Hepatocyte (in vitro differentiated cells): ENCODE measurements around the gene HOXD9. TPM values are rescaled to one million over a fixed set of nuclear protein-coding genes. Genes with fewer than 3 reads are reported as not detected.

Experiments
- DNase-seq: peaks from one replicate; pipeline ENCODE4 v3.0.0-alpha.2; 2016; ENCODE audit warnings: low spot score
- H2AFZ ChIP-seq: fragments of 200-600 bp; sonication (generic); 2 replicates; pipeline ENCODE4 v1.6.0; 2016; ENCODE audit warnings: antibody characterized with exemption, mild to moderate bottlenecking
- H3K27ac ChIP-seq: fragments of 200-600 bp; sonication (generic); 2 replicates; pipeline ENCODE4 v1.5.1; 2016; ENCODE audit warnings: mild to moderate bottlenecking
- H3K27me3 ChIP-seq: fragments of 200-600 bp; sonication (generic); 2 replicates; pipeline ENCODE4 v1.6.1; 2016
- H3K36me3 ChIP-seq: fragments of 200-600 bp; sonication (generic); replicated peaks from 2 replicates; pipeline ENCODE4 v1.5.1; 2016; ENCODE audit warnings: low read depth; ENCODE audit not compliant: insufficient read depth
- H3K4me1 ChIP-seq: fragments of 200-600 bp; sonication (generic); 2 replicates; pipeline ENCODE4 v1.5.1; 2016; ENCODE audit warnings: mild to moderate bottlenecking, moderate library complexity; ENCODE audit not compliant: insufficient read depth
- H3K4me2 ChIP-seq: fragments of 200-600 bp; sonication (generic); 2 replicates; pipeline ENCODE4 v1.6.0; 2016
- H3K4me3 ChIP-seq: fragments of 200-600 bp; sonication (generic); 2 replicates; pipeline ENCODE4 v1.5.1; 2016; ENCODE audit warnings: mild to moderate bottlenecking
- H3K79me2 ChIP-seq: fragments of 200-600 bp; sonication (generic); 2 replicates; pipeline ENCODE4 v1.6.0; 2017; ENCODE audit warnings: mild to moderate bottlenecking
- H3K9me2 ChIP-seq: fragments of 200-600 bp; sonication (generic); replicated peaks from 2 replicates; pipeline ENCODE4 v1.6.0; 2017; ENCODE audit warnings: mild to moderate bottlenecking; ENCODE audit not compliant: insufficient read depth
- H3K9me3 ChIP-seq: fragments of 200-600 bp; sonication (generic); 2 replicates; pipeline ENCODE4 v1.5.1; 2016; ENCODE audit warnings: low read depth, mild to moderate bottlenecking
- H4K20me1 ChIP-seq: fragments of 200-600 bp; sonication (generic); 2 replicates; pipeline ENCODE4 v1.6.0; 2016; ENCODE audit warnings: mild to moderate bottlenecking; ENCODE audit not compliant: insufficient read depth, poor library complexity, severe bottlenecking
- CTCF ChIP-seq: fragments of 200-600 bp; sonication (generic); IDR thresholded peaks from 2 replicates; pipeline ENCODE4 v1.5.1; 2016; ENCODE audit warnings: antibody characterized with exemption, mild to moderate bottlenecking; ENCODE audit not compliant: poor library complexity
- EZH2 ChIP-seq: fragments of 200-600 bp; sonication (generic); IDR thresholded peaks from 2 replicates; pipeline ENCODE4 v1.6.1; 2016; ENCODE audit warnings: antibody characterized with exemption, mild to moderate bottlenecking, borderline replicate concordance
- EZH2phosphoT487 ChIP-seq: fragments of 200-600 bp; sonication (generic); IDR thresholded peaks from one replicate; pipeline ENCODE4 v1.6.1; 2018; ENCODE audit warnings: antibody characterized with exemption, mild to moderate bottlenecking, low read depth, moderate library complexity; ENCODE audit not compliant: unreplicated experiment, severe bottlenecking
- WGBS: methylation state at CpG from one replicate; pipeline ENCODE4 v1.1.6; 2016; ENCODE audit warnings: low lambda C conversion rate; ENCODE audit errors: missing lambda C conversion rate; 5-methylcytosine and 5-hydroxymethylcytosine counted together
- polyA plus RNA-seq: library from polyadenylated mRNA; unstranded; fragments of >200 nt; fragmentation: Nextera tagmentation; extraction: Ambion mirVana; gene quantifications from 2 replicates; pipeline ENCODE4 v1.2.1, GENCODE V29; 2016
- total RNA-seq: library from RNA; depleted of rRNA; stranded (reverse); fragments of >200 nt; gene quantifications from 2 replicates; pipeline ENCODE4 v1.2.3, GENCODE V29; 2014

The HOXD9 gene
- total and polyA plus RNA-seq, 2 experiments from 2014 or later = 2.9 to 4.7 TPM

- Histone ChIP-seq H3K27me3 (peaks cover 92% of the 10 kb centered on the region), H3K4me3 (peak overlapping the region; percentile 53)
- WGBS = 5% methylated on average over 10 of the region's 10 CpGs
Observed at GRCh38 chr2:176082525-176082823, 40.0 kb upstream of the HOXD9 start.

GRCh38 chr2:176082824-176083751 is 39.4 kb upstream of the HOXD9 start:
- Histone ChIP-seq H3K36me3 (no peaks in the 10 kb centered on the region), H3K9me2 (no peaks in the 10 kb centered on the region), H3K4me3 (peak overlapping the region; percentile 53), H3K4me1 (peaks cover 15% of the 10 kb centered on the region), H3K27ac (peak overlapping the region; percentile 88), H2AFZ (peak overlapping the region; percentile 26), H3K4me2 (peak overlapping the region; percentile 84), H3K79me2 (peaks cover 49% of the 10 kb centered on the region), H3K9me3 (no peaks in the 10 kb centered on the region), H4K20me1 (no peaks in the 10 kb centered on the region), H3K27me3 (peaks cover 95% of the 10 kb centered on the region)
- no peak for TF ChIP-seq EZH2phosphoT487
- peak; percentile 73 for TF ChIP-seq EZH2
- no peak for DNase-seq
- WGBS = 2% methylated on average over 63 of the region's 66 CpGs

More at GRCh38 chr2:176082525-176082823, 40.0 kb upstream of the HOXD9 start:
- no peaks in the 10 kb centered on the region for H3K9me2 ChIP-seq
- H4K20me1 ChIP-seq = no peaks in the 10 kb centered on the region
- H2AFZ ChIP-seq = peak overlapping the region; percentile 26
- H3K4me1 ChIP-seq = peaks cover 9% of the 10 kb centered on the region
- H3K27ac ChIP-seq = peak overlapping the region; percentile 88
- H3K79me2 ChIP-seq = peaks cover 47% of the 10 kb centered on the region
- H3K9me3 ChIP-seq = no peaks in the 10 kb centered on the region
- no peaks in the 10 kb centered on the region for H3K36me3 ChIP-seq
- H3K4me2 ChIP-seq = peak overlapping the region; percentile 84
- TF ChIP-seq CTCF (no peak), EZH2 (peak; percentile 85), EZH2phosphoT487 (no peak)
- DNase-seq = no peak

- Histone ChIP-seq H3K27me3 (peaks cover 95% of the 10 kb centered on the region), H3K9me3 (no peaks in the 10 kb centered on the region), H3K4me3 (peak within 1 kb of the TSS; percentile 53), H3K27ac (peak within 1 kb of the TSS; percentile 88), H3K36me3 (no peaks in the 10 kb centered on the region), H3K79me2 (peaks cover 45% of the 10 kb centered on the region), H2AFZ (peak within 1 kb of the TSS; percentile 26), H3K9me2 (no peaks in the 10 kb centered on the region), H4K20me1 (no peaks in the 10 kb centered on the region), H3K4me2 (peak within 1 kb of the TSS; percentile 84), H3K4me1 (peaks cover 16% of the 10 kb centered on the region)
- DNase-seq = no peak
- TF ChIP-seq EZH2phosphoT487 (no peak), EZH2 (no peak), CTCF (no peak)
- WGBS = 6% methylated on average over 27 of the region's 27 CpGs
Observed at GRCh38 chr2:176083796-176084261, 38.7 kb upstream of the HOXD9 start, which contains the start of gene EVX2. TSS of gene EVX2 (minus strand) at chr2:176083962. CDS start at chr2:176083776, 186 bp downstream.

- peak; percentile 80 for TF ChIP-seq EZH2
- TF ChIP-seq CTCF = no peak
- TF ChIP-seq EZH2phosphoT487 = peak; percentile 68
- H2AFZ ChIP-seq = peak overlapping the region; percentile 22
- H3K4me2 ChIP-seq = peak overlapping the region; percentile 84
- peaks cover 95% of the 10 kb centered on the region for H3K27me3 ChIP-seq
- no peaks in the 10 kb centered on the region for H3K36me3 ChIP-seq
- peaks cover 11% of the 10 kb centered on the region for H3K4me1 ChIP-seq
- H3K4me3 ChIP-seq = peak overlapping the region; percentile 51
- DNase-seq = no peak
- peaks cover 50% of the 10 kb centered on the region for H3K79me2 ChIP-seq
- 2% methylated on average over 25 of the region's 26 CpGs for WGBS
- H4K20me1 ChIP-seq = no peaks in the 10 kb centered on the region
- H3K9me3 ChIP-seq = no peaks in the 10 kb centered on the region
- H3K9me2 ChIP-seq = no peaks in the 10 kb centered on the region
- peak overlapping the region; percentile 88 for H3K27ac ChIP-seq
Observed at GRCh38 chr2:176084611-176085119, 37.9 kb upstream of the HOXD9 start.
